Effector memory CD4-positive, alpha-beta T cell (primary cell): ENCODE measurements around the gene DOP1A.

Experiments used
- DNase-seq, 3 donors: peaks; one replicate each; pipeline ENCODE4 v3.0.0-alpha.2; 2020
- H3K27ac ChIP-seq: 2 replicates; pipeline ENCODE4 v1.7.0; 2013; ENCODE audit warnings: mild to moderate bottlenecking, low read length, moderate library complexity; ENCODE audit not compliant: insufficient read depth, poor library complexity, severe bottlenecking
- H3K27me3 ChIP-seq: replicated peaks from 2 replicates; pipeline ENCODE4 v1.7.0; 2013; ENCODE audit warnings: mild to moderate bottlenecking, low read length; ENCODE audit not compliant: insufficient read depth, control insufficient read depth, poor library complexity, severe bottlenecking
- H3K36me3 ChIP-seq: 2 replicates; pipeline ENCODE4 v1.7.0; 2013; ENCODE audit warnings: mild to moderate bottlenecking, low read length, moderate library complexity; ENCODE audit not compliant: control insufficient read depth, insufficient read depth
- H3K4me1 ChIP-seq: 2 replicates; pipeline ENCODE4 v1.7.0; 2013; ENCODE audit warnings: low read length, mild to moderate bottlenecking; ENCODE audit not compliant: control insufficient read depth, insufficient read depth, poor library complexity, severe bottlenecking
- H3K4me3 ChIP-seq: 2 replicates; pipeline ENCODE4 v1.7.0; 2013; ENCODE audit warnings: low read length, low read depth, mild to moderate bottlenecking; ENCODE audit not compliant: insufficient read depth, poor library complexity, severe bottlenecking
- H3K9me3 ChIP-seq: 2 replicates; pipeline ENCODE4 v1.7.0; 2013; ENCODE audit warnings: mild to moderate bottlenecking, low read length, moderate library complexity; ENCODE audit not compliant: control insufficient read depth

The DOP1A gene

GRCh38 chr6:83114164-83114563 lies 46.7 kb downstream of the DOP1A start:
- Histone ChIP-seq H3K27me3 (no peaks in the 10 kb centered on the region), H3K4me1 (no peaks in the 10 kb centered on the region), H3K36me3 (peaks cover 15% of the 10 kb centered on the region), H3K9me3 (no peaks in the 10 kb centered on the region), H3K27ac (no peak overlapping the region), H3K4me3 (no peak overlapping the region)
- no peak for DNase-seq

- Histone ChIP-seq H3K27me3 (no peaks in the 10 kb centered on the region), H3K4me3 (no peak overlapping the region), H3K27ac (no peak overlapping the region), H3K36me3 (peaks cover 23% of the 10 kb centered on the region), H3K9me3 (no peaks in the 10 kb centered on the region), H3K4me1 (no peaks in the 10 kb centered on the region)
- DNase-seq: no peak
These were observed 50.3 kb downstream of the DOP1A start for GRCh38 chr6:83117802-83118201.

DNA sequence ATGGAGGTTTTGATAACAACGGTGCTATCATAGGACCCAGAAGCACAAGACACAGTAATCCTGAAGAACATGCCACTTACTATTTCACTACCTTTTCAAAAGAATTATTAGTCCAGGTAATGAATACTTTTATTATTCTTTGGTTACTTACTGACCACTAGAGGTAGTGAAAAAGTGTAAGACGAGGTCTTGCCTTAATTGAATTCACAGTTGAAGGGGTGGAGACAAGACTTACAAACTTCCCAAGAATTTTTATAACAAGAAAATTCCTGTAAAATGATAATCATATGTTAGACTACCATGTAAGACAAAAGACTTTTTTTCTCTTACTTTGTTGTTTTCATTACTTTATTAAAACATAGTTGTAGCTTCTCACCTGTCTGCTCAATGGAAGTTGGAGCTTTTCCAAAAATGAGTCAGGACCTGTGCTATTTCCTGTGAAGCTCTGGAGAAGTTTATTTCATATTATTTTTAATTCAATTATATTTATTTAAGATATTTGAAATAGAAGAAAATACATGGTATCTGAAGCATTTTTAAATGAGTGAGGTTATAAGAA lies 52.4 kb downstream of the DOP1A start:
- Histone ChIP-seq H3K9me3 (no peaks in the 10 kb centered on the region), H3K27ac (no peak overlapping the region), H3K4me1 (no peaks in the 10 kb centered on the region), H3K4me3 (no peak overlapping the region), H3K36me3 (peaks cover 33% of the 10 kb centered on the region), H3K27me3 (no peaks in the 10 kb centered on the region)
- DNase-seq: no peak

DNA sequence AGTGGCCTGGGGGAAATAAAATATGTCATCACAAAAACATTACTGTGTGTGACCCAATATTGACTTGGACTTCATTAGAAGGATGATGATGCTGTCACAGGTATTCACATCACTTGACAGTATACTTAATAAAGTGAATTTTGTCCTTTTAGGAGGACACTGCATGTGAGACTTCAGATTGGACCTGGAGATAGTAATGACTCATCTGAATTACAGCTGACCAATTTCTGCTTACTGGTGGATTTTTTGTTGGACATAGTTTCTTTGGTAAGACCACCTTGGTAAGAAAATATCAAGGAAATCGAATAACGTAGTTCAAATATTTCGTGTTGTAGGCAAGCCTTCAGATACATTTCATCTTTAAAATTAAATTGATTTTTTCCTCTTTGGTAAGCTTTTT lies 57.1 kb downstream of the DOP1A start:
- Histone ChIP-seq H3K27me3 (no peaks in the 10 kb centered on the region), H3K9me3 (no peaks in the 10 kb centered on the region), H3K27ac (no peak overlapping the region), H3K36me3 (peaks cover 61% of the 10 kb centered on the region), H3K4me1 (no peaks in the 10 kb centered on the region), H3K4me3 (no peak overlapping the region)
- DNase-seq: no peak

- Histone ChIP-seq H3K27me3 (no peaks in the 10 kb centered on the region), H3K4me3 (no peak overlapping the region), H3K27ac (no peak overlapping the region), H3K9me3 (no peaks in the 10 kb centered on the region), H3K36me3 (peaks cover 62% of the 10 kb centered on the region), H3K4me1 (no peaks in the 10 kb centered on the region)
- no peak for DNase-seq
These were observed 58.0 kb downstream of the DOP1A start for GRCh38 chr6:83125425-83125824.

- DNase-seq: no peak
- no peak overlapping the region for H3K4me3 ChIP-seq
- no peaks in the 10 kb centered on the region for H3K27me3 ChIP-seq
- no peak overlapping the region for H3K27ac ChIP-seq
- peaks cover 56% of the 10 kb centered on the region for H3K36me3 ChIP-seq
- H3K4me1 ChIP-seq: no peaks in the 10 kb centered on the region
- H3K9me3 ChIP-seq: no peaks in the 10 kb centered on the region
These were observed 58.8 kb downstream of the DOP1A start for GRCh38 chr6:83126223-83126622.

DNA sequence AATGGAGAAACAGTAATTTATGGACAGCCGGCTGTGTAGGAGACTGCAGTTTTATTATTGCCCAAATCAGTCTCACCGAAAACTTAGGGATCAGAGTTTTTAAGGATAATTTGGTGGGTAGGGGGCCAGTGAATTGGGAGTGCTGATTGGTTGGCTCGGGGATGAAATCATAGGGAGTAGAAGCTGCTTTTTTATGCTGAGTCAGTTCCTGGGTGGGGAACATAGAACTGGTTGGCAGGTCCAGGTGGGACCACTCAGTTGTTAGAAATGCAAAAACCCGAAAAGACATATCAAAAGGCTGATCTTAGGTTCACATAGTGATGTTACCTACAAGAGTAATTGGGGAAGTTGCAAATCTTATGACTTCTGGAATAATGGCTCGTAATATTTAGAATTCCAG lies 59.3 kb downstream of the DOP1A start:
- H3K9me3 ChIP-seq: no peaks in the 10 kb centered on the region

GRCh38 chr6:83127258-83127657 lies 59.8 kb downstream of the DOP1A start:
- Histone ChIP-seq H3K36me3 (peaks cover 53% of the 10 kb centered on the region), H3K27ac (no peak overlapping the region), H3K4me3 (no peak overlapping the region), H3K27me3 (no peaks in the 10 kb centered on the region), H3K9me3 (no peaks in the 10 kb centered on the region), H3K4me1 (no peaks in the 10 kb centered on the region)
- DNase-seq: no peak

More for the DNA sequence above, 59.3 kb downstream of the DOP1A start:
- H3K4me1 ChIP-seq: no peaks in the 10 kb centered on the region
- peaks cover 58% of the 10 kb centered on the region for H3K36me3 ChIP-seq
- no peak for DNase-seq
- H3K27me3 ChIP-seq: no peaks in the 10 kb centered on the region
- no peak overlapping the region for H3K27ac ChIP-seq
- no peak overlapping the region for H3K4me3 ChIP-seq

DNA sequence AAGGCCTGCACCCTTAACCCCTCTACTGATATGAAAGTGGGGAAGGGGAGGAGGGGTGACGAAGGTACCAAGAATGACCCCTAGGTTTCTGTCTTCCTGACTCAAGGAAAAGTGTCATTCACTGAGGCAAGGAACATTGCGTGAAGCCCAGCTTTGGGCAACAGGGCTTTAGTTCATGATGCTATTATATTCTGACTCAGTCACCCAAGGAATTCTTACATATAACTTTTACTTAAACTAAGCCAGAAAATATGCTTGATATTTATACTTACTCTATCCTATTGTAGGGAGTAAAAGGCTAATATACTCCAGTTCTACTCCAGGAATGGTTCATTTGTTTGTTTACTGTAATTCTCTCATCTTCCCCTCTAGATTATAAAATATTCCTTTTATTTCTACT lies 60.5 kb downstream of the DOP1A start:
- H3K9me3 ChIP-seq: no peaks in the 10 kb centered on the region
- H3K4me3 ChIP-seq: no peak overlapping the region
- no peaks in the 10 kb centered on the region for H3K27me3 ChIP-seq
- no peaks in the 10 kb centered on the region for H3K4me1 ChIP-seq
- no peak for DNase-seq
- H3K36me3 ChIP-seq: peaks cover 53% of the 10 kb centered on the region
- no peak overlapping the region for H3K27ac ChIP-seq

GRCh38 chr6:83132121-83132520 lies 64.7 kb downstream of the DOP1A start:
- no peaks in the 10 kb centered on the region for H3K27me3 ChIP-seq
- DNase-seq: no peak
- H3K27ac ChIP-seq: no peak overlapping the region
- peaks cover 56% of the 10 kb centered on the region for H3K36me3 ChIP-seq
- H3K4me1 ChIP-seq: no peaks in the 10 kb centered on the region
- H3K4me3 ChIP-seq: no peak overlapping the region
- H3K9me3 ChIP-seq: no peaks in the 10 kb centered on the region
